HG03439 (cell line): Measurements from ENCODE around the gene PAK6.

Experiments
- ATAC-seq: cut with Tn5 transposase; IDR thresholded peaks from one replicate; pipeline ENCODE4 v1.9.1; 2021; ENCODE audit warnings: mild to moderate bottlenecking, moderate library complexity; ENCODE audit not compliant: unreplicated experiment

The PAK6 gene

DNA sequence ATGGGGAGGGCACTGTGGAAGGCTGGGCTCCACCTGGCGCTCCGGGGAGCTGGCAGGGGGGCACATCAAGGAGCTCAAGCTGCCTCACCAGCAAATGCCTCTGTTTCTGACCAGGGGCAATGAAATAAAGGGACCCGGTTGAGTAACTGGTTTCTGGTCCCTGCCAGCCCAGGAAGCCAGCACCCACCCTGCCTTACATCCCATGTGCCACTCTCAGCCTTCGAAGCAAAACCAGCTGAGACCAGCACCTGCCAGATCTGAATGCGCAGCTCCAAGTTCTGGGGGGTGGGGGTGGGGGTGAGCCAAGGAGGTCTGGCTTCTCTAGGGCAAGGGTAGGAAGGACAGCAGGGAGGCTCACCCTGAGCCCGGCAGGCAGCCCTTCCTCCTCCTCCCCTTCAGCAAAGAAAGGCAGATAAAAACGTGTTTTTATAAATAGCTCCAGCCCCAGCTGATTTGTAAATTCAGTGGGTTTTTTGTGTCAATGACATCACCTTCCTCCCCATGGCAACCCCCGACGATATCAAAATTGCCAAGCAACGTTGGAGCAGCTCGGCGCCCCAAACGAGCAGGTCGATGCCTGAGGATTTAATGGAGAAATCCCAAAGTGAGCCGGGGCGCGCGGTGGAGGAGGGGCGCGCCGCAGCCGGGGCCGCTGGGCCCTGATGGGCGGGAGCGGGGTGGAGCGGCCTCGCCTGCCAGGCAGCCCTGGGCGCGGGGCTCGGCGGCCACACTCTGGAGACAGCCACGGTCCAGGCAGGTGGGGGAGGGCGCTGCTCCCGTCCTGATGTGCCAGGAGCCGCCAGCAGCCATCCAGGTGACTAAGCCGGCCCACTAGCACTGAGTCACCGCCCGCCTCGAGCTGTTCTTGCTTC, at the start of gene PAK6:
PAK6 (plus strand) TSS at position 532 of the 872 bp plus-strand sequence. CDS start 25,723 bp downstream, outside the sequence.
- no peak for ATAC-seq

DNA sequence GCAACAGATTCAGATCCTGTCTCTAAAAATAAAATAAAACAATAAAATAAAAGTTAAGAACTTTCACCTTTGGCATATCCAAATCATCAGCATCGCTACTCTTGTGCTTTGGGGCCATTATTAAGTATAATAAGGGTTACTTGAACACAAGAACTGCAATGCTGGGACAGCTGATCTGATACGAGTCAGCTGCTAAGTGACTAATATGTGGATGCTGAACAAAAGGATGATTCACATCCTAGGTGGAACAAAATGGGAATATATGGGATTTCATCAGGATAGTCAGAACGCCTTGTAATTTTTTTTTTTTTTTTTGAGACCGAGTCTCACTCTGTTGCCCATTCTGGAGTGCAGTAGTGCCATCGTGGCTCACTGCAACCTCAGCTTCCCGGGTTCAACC, 48.3 kb upstream of the PAK6 start:
- no peak for ATAC-seq

DNA sequence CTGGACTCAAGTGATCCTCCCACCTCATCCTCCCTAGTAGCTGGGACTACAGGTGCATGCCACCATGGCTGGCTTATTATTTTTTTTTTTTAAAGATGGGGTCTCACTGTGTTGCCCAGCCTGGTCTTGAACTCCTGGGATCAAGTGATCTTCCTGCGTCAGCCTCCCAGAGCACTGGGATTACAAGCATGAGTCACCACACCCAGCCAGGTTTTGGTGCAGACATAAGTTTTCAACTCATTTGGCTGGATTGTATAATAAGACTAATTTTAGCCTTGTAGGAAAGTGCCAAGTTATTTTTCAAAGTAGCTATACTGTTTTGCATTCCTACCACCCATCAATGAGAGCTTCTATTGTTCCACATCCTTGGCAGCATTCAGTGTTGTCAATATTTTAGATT, 45.9 kb upstream of the PAK6 start:
- no peak for ATAC-seq

GRCh38 chr15:40197434-40197833, 41.4 kb upstream of the PAK6 start:
- no peak for ATAC-seq

- no peak for ATAC-seq
Measured at GRCh38 chr15:40198355-40199085, 40.3 kb upstream of the PAK6 start.

GRCh38 chr15:40204100-40204499, 34.8 kb upstream of the PAK6 start:
- no peak for ATAC-seq

DNA sequence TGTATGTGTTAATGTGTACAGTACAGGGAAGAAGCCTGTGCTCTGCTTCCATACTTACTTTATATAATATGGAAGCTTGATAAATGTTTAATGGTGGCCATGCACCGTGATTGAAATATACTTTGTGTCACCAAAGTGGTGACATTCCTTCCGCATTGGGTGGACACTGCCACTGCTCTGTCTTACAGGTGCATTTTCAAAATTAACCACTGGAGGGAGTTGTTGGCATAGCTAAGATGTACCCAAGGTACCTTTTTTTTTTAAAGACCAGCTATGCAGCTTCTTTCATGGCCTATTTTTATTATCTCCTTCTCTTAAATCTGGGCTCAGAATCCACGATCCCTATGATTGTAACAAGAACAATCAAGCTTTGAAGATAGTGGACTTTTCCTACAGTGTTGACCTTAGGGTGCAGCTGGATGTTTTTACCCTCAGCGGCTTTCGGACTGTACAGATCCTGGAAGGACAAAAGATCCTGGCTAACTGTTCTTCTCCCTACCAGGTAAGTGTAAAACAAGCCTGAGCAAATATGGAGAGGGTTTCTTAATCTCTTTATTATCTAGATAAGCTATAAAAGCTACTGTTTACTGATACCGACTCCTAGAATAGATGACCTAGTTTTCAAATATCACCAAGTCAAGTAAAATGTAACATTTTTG, 21.6 kb upstream of the PAK6 start:
- no peak for ATAC-seq

- no peak for ATAC-seq
Measured at GRCh38 chr15:40219801-40220200, 19.1 kb upstream of the PAK6 start.

DNA sequence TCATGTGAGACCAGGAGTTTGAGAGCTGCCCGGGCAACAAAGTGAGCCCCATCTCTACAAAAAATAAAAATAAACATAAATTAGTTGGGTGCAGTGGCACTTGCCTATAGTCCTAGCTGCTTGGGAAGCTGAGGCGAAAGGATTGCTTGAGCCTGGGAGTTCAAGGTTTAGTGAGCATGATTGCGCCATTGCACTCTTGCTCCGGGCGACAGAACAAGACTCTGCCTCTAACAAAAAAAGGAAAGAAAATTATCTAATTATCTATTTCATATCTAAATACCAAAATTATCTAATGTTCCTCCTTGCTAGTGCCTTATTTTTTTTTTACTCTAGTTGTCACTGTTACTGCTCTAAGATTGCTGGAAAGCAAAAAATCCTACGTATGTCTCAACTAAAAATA, 16.7 kb upstream of the PAK6 start:
- no peak for ATAC-seq

- ATAC-seq = no peak
Measured at GRCh38 chr15:40226736-40227135, 12.1 kb upstream of the PAK6 start.

- ATAC-seq = no peak
Measured at GRCh38 chr15:40229316-40229715, 9.5 kb upstream of the PAK6 start.

- ATAC-seq = no peak
Measured at GRCh38 chr15:40229956-40230355, 8.9 kb upstream of the PAK6 start.

- ATAC-seq = no peak
Measured at GRCh38 chr15:40232625-40233070, 6.2 kb upstream of the PAK6 start.

GRCh38 chr15:40233727-40234577, 4.9 kb upstream of the PAK6 start:
- ATAC-seq = no peak

- ATAC-seq = no peak
Measured at GRCh38 chr15:40234783-40235182, 4.1 kb upstream of the PAK6 start.

DNA sequence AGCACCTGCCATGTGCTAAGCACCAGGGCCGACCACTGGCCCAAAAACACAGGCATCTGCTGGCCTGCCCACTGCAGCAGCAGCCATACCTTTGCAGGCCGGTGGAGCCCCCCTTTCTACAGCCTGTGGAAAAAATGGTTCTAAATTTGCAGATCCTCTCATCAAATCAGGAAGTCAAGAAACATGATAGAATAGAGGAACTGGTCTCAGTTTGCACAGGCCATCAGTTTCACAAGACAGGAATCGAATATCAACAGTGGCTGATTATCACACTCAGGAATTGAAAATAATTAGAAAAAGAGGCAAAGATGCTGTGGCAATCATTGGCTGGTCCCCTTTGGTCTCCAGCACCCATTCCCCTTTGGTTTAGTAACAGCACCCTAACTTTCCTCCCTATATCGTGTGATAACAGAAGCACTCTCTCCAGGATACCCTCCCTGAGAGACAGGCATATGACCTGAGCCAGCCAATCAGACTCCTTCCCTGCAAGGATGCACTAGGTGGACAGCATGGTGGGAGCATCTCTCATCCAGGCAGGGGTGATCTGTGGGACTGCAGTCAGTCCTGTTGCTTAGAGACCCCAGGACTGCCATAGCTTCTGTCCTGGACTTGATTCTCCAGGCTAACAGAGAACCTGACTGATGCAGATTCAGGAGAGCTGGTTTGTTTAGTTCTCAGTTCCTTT, 3.5 kb upstream of the PAK6 start:
- ATAC-seq = no peak

DNA sequence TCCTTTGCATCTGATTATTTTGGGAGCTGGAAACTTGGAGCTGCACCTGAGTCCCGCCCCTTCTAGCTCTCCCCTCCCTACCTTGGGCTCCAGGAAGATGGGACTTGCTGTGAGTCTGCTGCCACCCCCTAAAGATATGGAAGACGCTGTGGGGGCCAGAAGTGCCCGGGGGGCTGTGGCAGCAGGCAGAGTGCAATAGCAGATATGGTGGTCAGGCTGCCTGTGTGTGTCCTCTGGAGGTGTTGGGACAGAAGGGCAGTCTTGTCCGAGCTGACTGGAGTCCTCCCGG, 485 bp downstream of the PAK6 start:
- ATAC-seq = no peak

- no peak for ATAC-seq
Measured at GRCh38 chr15:40239693-40240618, 1.1 kb downstream of the PAK6 start.

- ATAC-seq = no peak
Measured at GRCh38 chr15:40240619-40241221, 1.9 kb downstream of the PAK6 start.
